ENCODE results near the gene PDLIM4.

The PDLIM4 gene

DNA sequence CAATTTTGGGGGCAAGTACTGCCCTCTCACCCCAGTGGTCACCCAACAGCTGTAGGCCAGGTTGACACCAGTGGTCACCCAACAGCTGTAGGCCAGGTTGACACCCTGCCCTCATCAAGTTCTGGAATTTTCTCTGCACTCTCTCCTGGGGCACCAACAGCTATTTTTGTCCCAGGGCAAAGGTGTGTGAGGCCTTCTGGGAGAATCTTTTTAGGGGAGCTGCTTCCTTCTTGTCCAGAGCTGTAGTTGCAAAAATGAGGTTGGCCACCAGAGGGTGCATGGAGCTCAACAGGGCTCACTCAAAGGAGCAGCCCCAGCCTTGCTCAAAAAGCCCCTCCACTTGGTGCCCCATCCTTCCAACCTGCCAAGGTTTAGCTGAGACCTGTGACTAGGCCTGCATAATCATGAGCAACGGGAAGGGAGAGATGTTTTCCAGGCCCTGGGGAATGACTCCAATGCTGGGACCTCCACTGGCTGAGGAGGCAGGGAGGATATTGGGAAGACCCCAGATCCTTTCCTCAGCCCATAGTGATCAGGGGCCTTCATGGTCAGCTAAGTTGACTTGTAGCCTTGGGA is 19.2 kb upstream of the PDLIM4 start:
- Histone ChIP-seq H4K91ac (ENCODE audit: low read depth, low read length, poor library complexity) (no peak overlapping the region), H3K9me3 (replicated peaks in 1 of 2; ENCODE audit: control insufficient read depth in 2 of 2, insufficient read depth in 1 of 2, low read depth in 1 of 2, low read length in 2 of 2) (no peaks in the 10 kb centered on the region), H3K27me3 (ENCODE audit: control insufficient read depth in 3 of 3, insufficient read depth in 3 of 3, low read depth in 1 of 3, low read length in 3 of 3) (no peaks in the 10 kb centered on the region), H2BK120ac (ENCODE audit: low read depth, low read length) (no peak overlapping the region), H3K4me1 (ENCODE audit: control insufficient read depth in 2 of 2, insufficient read depth in 1 of 2, low read depth in 1 of 2, low read length in 2 of 2) (no peaks in the 10 kb centered on the region), H3K79me1 (ENCODE audit: low read depth, low read length) (no peaks in the 10 kb centered on the region), H2BK12ac (ENCODE audit: low read length) (no peak overlapping the region), H3K4ac (ENCODE audit: low read length) (no peak overlapping the region), H2AK5ac (ENCODE audit: low read depth, low read length) (no peak overlapping the region), H3K4me2 (ENCODE audit: insufficient read depth, low read length, poor library complexity, severe bottlenecking) (no peak overlapping the region), H3K18ac (ENCODE audit: low read length) (no peak overlapping the region), H3K4me3 (ENCODE audit: low read length in 2 of 2) (no peak overlapping the region), H4K8ac (ENCODE audit: low read depth, low read length) (no peak overlapping the region), H3K23ac (ENCODE audit: low read depth, low read length, poor library complexity) (no peak overlapping the region), H3K36me3 (replicated peaks in 1 of 2; ENCODE audit: control insufficient read depth in 2 of 2, insufficient read depth in 2 of 2, low read length in 2 of 2) (no peaks in the 10 kb centered on the region), H3K9ac (ENCODE audit: low read depth, low read length, poor library complexity) (no peak overlapping the region), H3K14ac (ENCODE audit: low read length) (no peak overlapping the region), H3K27ac (replicated peaks; ENCODE audit: low read length) (no peak overlapping the region), H2AFZ (ENCODE audit: low read length) (no peak overlapping the region), H2BK5ac (ENCODE audit: low read length) (no peak overlapping the region), H2BK15ac (ENCODE audit: low read length) (no peak overlapping the region)
- DNase-seq (ENCODE audit: low spot score) = peak; percentile 68
- no CpG with 5 or more reads among the region's 1 CpG for WGBS, 2 donors (ENCODE audit: extremely low coverage in 2 of 2, insufficient read length in 2 of 2, insufficient replicate concordance in 1 of 2)

DNA sequence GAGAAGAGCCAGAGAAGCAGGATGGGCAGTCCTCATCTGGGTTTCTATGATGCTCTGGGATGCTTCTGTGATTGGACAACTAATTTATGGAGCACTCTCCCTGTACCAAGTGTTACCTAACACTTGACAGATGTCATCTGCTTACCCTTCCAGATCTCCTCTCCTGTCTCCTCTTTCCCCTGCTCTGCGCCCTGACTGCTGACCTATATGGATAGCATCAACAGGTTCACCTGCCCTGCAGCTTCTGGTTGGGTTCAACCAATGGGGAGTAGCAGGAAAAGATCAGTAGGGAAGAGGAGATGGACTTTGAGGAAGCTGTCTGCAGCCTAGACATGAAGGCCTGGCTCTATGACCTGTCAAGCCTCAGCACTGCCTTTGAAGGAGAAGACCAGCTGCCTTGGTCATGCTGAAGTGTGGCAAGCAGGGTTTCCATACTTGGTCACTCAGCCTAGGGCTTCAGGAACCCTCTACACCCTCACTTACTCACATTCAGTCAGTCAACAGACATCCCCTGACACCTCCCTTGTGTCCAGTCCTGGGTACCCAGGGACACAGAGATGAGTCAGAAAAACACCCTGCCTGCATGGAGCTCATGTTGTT is 18.5 kb upstream of the PDLIM4 start:
- H3K4me1 ChIP-seq (ENCODE audit: control insufficient read depth in 2 of 2, insufficient read depth in 1 of 2, low read depth in 1 of 2, low read length in 2 of 2) = no peaks in the 10 kb centered on the region
- no CpG with 5 or more reads among the region's 1 CpG for WGBS, 2 donors (ENCODE audit: extremely low coverage in 2 of 2, insufficient read length in 2 of 2, insufficient replicate concordance in 1 of 2)
- H3K4ac ChIP-seq (ENCODE audit: low read length) = no peak overlapping the region
- no peaks in the 10 kb centered on the region for H3K36me3 ChIP-seq (replicated peaks in 1 of 2; ENCODE audit: control insufficient read depth in 2 of 2, insufficient read depth in 2 of 2, low read length in 2 of 2)
- H4K8ac ChIP-seq (ENCODE audit: low read depth, low read length) = no peak overlapping the region
- no peak overlapping the region for H3K9ac ChIP-seq (ENCODE audit: low read depth, low read length, poor library complexity)
- no peak overlapping the region for H3K14ac ChIP-seq (ENCODE audit: low read length)
- H3K9me3 ChIP-seq (replicated peaks in 1 of 2; ENCODE audit: control insufficient read depth in 2 of 2, insufficient read depth in 1 of 2, low read depth in 1 of 2, low read length in 2 of 2) = no peaks in the 10 kb centered on the region
- H3K23ac ChIP-seq (ENCODE audit: low read depth, low read length, poor library complexity) = no peak overlapping the region
- no peaks in the 10 kb centered on the region for H3K79me1 ChIP-seq (ENCODE audit: low read depth, low read length)
- H2AFZ ChIP-seq (ENCODE audit: low read length) = no peak overlapping the region
- H2BK12ac ChIP-seq (ENCODE audit: low read length) = no peak overlapping the region
- H2BK5ac ChIP-seq (ENCODE audit: low read length) = no peak overlapping the region
- no peak for DNase-seq (ENCODE audit: low spot score)
- H3K27ac ChIP-seq (replicated peaks; ENCODE audit: low read length) = no peak overlapping the region
- no peaks in the 10 kb centered on the region for H3K27me3 ChIP-seq (ENCODE audit: control insufficient read depth in 3 of 3, insufficient read depth in 3 of 3, low read depth in 1 of 3, low read length in 3 of 3)
- H2BK15ac ChIP-seq (ENCODE audit: low read length) = no peak overlapping the region
- H3K18ac ChIP-seq (ENCODE audit: low read length) = no peak overlapping the region
- no peak overlapping the region for H3K4me3 ChIP-seq (ENCODE audit: low read length in 2 of 2)
- no peak overlapping the region for H2AK5ac ChIP-seq (ENCODE audit: low read depth, low read length)
- no peak overlapping the region for H2BK120ac ChIP-seq (ENCODE audit: low read depth, low read length)
- H3K4me2 ChIP-seq (ENCODE audit: insufficient read depth, low read length, poor library complexity, severe bottlenecking) = no peak overlapping the region
- no peak overlapping the region for H4K91ac ChIP-seq (ENCODE audit: low read depth, low read length, poor library complexity)

DNA sequence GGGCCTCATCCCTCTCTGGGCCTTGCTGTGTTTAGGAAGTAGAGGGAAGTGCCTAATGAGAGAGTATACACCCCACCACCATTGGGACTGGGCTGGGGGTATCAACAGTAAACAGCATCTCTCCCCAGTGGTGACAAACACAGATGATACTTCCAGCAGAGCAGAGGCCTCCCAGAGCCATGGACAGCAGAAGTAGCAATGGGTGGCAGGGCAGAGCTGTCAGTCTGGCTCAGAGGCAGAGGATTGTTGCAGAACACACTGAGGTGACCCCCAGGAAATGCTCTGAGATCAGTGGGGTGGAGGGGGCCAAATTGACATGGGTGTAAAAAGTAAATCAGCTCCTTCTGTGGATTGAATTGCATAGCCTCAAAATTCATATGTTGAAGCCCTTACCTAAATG is 17.7 kb upstream of the PDLIM4 start:
- H2AK5ac ChIP-seq (ENCODE audit: low read depth, low read length) = no peak overlapping the region
- H3K36me3 ChIP-seq (replicated peaks in 1 of 2; ENCODE audit: control insufficient read depth in 2 of 2, insufficient read depth in 2 of 2, low read length in 2 of 2) = no peaks in the 10 kb centered on the region
- no peak overlapping the region for H2BK120ac ChIP-seq (ENCODE audit: low read depth, low read length)
- no peak overlapping the region for H3K23ac ChIP-seq (ENCODE audit: low read depth, low read length, poor library complexity)
- H3K4me3 ChIP-seq (ENCODE audit: low read length in 2 of 2) = no peak overlapping the region
- H2BK12ac ChIP-seq (ENCODE audit: low read length) = no peak overlapping the region
- H3K4me2 ChIP-seq (ENCODE audit: insufficient read depth, low read length, poor library complexity, severe bottlenecking) = no peak overlapping the region
- no peaks in the 10 kb centered on the region for H3K4me1 ChIP-seq (ENCODE audit: control insufficient read depth in 2 of 2, insufficient read depth in 1 of 2, low read depth in 1 of 2, low read length in 2 of 2)
- no peaks in the 10 kb centered on the region for H3K27me3 ChIP-seq (ENCODE audit: control insufficient read depth in 3 of 3, insufficient read depth in 3 of 3, low read depth in 1 of 3, low read length in 3 of 3)
- H3K9me3 ChIP-seq (replicated peaks in 1 of 2; ENCODE audit: control insufficient read depth in 2 of 2, insufficient read depth in 1 of 2, low read depth in 1 of 2, low read length in 2 of 2) = no peaks in the 10 kb centered on the region
- no peak overlapping the region for H3K27ac ChIP-seq (replicated peaks; ENCODE audit: low read length)
- H3K18ac ChIP-seq (ENCODE audit: low read length) = no peak overlapping the region
- DNase-seq (ENCODE audit: low spot score) = no peak
- no peak overlapping the region for H3K14ac ChIP-seq (ENCODE audit: low read length)
- H2BK15ac ChIP-seq (ENCODE audit: low read length) = no peak overlapping the region
- no peak overlapping the region for H4K8ac ChIP-seq (ENCODE audit: low read depth, low read length)
- H3K79me1 ChIP-seq (ENCODE audit: low read depth, low read length) = no peaks in the 10 kb centered on the region
- H2BK5ac ChIP-seq (ENCODE audit: low read length) = no peak overlapping the region
- H3K4ac ChIP-seq (ENCODE audit: low read length) = no peak overlapping the region
- no peak overlapping the region for H3K9ac ChIP-seq (ENCODE audit: low read depth, low read length, poor library complexity)
- H4K91ac ChIP-seq (ENCODE audit: low read depth, low read length, poor library complexity) = no peak overlapping the region
- H2AFZ ChIP-seq (ENCODE audit: low read length) = no peak overlapping the region

DNA sequence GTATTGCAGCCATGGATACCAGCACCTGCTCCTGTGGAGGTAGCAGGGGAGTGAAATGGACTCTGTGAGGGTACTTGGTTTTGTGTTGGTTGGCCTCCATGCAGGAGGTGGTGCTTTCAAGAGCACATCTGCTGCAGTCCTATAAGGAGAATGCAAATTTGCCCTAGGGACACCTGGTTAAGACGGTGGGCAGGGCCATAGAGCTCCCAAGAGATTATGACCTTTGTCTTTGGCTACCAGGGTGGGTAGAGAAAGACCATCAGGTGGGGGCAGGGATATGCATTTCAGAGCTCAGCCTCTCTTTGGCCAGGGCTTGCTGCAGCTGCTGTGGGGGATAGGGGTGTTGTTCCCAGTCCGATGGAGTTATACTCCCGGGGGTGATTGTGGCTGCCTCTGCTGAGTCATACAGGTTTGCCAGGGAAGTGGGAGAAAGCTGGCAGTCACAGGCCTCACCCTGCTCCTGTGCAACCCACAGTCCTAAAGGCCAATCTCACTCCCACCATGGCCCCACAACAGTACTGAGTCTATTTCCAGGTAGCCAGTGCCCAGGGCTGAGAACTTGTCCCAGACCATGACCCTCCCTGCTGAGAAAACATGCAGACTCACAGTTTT is 14.0 kb upstream of the PDLIM4 start:
- Histone ChIP-seq H3K18ac (ENCODE audit: low read length) (no peak overlapping the region), H3K23ac (ENCODE audit: low read depth, low read length, poor library complexity) (no peak overlapping the region), H2BK120ac (ENCODE audit: low read depth, low read length) (no peak overlapping the region), H2AK5ac (ENCODE audit: low read depth, low read length) (no peak overlapping the region), H3K14ac (ENCODE audit: low read length) (no peak overlapping the region), H3K79me1 (ENCODE audit: low read depth, low read length) (no peaks in the 10 kb centered on the region), H3K4me3 (ENCODE audit: low read length in 2 of 2) (no peak overlapping the region), H4K91ac (ENCODE audit: low read depth, low read length, poor library complexity) (no peak overlapping the region), H2AFZ (ENCODE audit: low read length) (no peak overlapping the region), H2BK5ac (ENCODE audit: low read length) (no peak overlapping the region), H3K36me3 (replicated peaks in 1 of 2; ENCODE audit: control insufficient read depth in 2 of 2, insufficient read depth in 2 of 2, low read length in 2 of 2) (no peaks in the 10 kb centered on the region), H3K4me2 (ENCODE audit: insufficient read depth, low read length, poor library complexity, severe bottlenecking) (no peak overlapping the region), H2BK12ac (ENCODE audit: low read length) (no peak overlapping the region), H3K4ac (ENCODE audit: low read length) (no peak overlapping the region), H3K27ac (replicated peaks; ENCODE audit: low read length) (no peak overlapping the region), H3K9me3 (replicated peaks in 1 of 2; ENCODE audit: control insufficient read depth in 2 of 2, insufficient read depth in 1 of 2, low read depth in 1 of 2, low read length in 2 of 2) (no peaks in the 10 kb centered on the region), H2BK15ac (ENCODE audit: low read length) (no peak overlapping the region), H3K4me1 (ENCODE audit: control insufficient read depth in 2 of 2, insufficient read depth in 1 of 2, low read depth in 1 of 2, low read length in 2 of 2) (no peaks in the 10 kb centered on the region), H3K27me3 (ENCODE audit: control insufficient read depth in 3 of 3, insufficient read depth in 3 of 3, low read depth in 1 of 3, low read length in 3 of 3) (no peaks in the 10 kb centered on the region), H3K9ac (ENCODE audit: low read depth, low read length, poor library complexity) (no peak overlapping the region), H4K8ac (ENCODE audit: low read depth, low read length) (no peak overlapping the region)
- DNase-seq (ENCODE audit: low spot score) = no peak
- no CpG with 5 or more reads among the region's 3 CpGs for WGBS, 2 donors (ENCODE audit: extremely low coverage in 2 of 2, insufficient read length in 2 of 2, insufficient replicate concordance in 1 of 2)
